Measurements from ENCODE around the gene DEFB118. TPM values are rescaled to one million over a fixed set of nuclear protein-coding genes. Genes with fewer than 3 reads are reported as not detected.
"Not testable (repeated sequence)": the region's sequence is repeated elsewhere in the genome, so short reads cannot be mapped to it uniquely, and the experiment has no call there.

The DEFB118 gene, protein sequence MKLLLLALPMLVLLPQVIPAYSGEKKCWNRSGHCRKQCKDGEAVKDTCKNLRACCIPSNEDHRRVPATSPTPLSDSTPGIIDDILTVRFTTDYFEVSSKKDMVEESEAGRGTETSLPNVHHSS
- not detected in 2 replicates for total RNA-seq (2014; rRNA removed; shearing (Covaris generic))

DNA sequence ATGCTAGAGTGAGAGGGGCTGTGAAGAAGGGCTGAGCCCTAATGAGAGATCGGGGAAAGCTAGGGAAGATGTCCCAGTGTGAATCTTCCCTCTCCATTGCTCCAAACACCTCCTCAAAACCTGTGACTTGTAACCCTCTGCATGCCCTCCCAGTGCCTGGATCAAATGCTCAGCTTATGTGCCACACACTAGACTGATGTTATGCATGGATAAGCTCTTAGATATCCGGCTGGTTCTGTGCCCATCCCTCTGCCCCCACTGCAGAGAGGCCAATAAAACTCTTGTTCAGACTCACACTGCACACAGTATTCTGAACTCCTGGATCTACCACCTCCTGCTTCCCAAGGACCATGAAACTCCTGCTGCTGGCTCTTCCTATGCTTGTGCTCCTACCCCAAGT, at the start of gene DEFB118:
TSS of gene DEFB118 (plus strand) at position 301 of the 400 bp plus-strand sequence. CDS start at position 351, 50 bp downstream.
- no peak for DNase-seq (ENCODE audit: low spot score)

DNA sequence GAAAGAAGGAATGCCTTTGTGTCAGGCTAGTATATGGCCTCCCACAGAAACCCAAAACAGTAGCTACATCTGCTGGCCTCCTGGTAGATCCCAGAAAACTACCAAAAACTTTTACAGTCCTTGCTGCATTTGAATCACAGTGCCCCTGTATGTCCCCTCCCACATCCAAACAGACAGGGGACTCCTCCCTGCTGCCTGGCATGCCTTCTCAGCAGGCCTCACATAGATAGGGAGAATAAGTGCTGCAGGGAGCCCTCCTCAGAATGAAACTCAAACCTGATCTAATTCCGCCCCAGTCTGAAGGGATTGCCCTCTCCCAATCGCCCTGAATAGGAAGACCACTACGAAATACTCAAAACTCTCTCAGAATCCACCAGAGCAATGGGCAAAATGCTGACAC, 45.9 kb upstream of the DEFB118 start:
- no peak for DNase-seq (ENCODE audit: low spot score)

DNA sequence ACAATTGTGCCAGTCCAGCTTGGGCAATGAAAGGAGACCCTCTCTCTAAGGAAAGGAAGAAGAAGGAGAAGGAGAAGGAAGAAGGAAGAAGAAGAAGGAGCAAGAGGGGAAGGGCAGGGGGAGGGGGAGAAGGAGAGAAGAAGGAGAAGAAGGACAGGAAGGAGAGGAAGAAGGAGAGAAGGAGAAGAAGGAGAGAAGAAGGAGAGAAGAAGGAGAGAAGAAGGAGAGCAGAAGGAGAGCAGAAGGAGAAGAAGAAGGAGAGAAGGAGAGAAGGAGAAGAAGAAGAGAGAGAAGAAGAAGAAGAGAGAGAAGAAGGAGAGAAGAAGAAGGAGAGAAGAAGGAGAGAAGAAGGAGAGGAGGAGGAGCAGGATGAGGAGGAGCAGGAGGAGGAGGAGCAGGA, 37.5 kb upstream of the DEFB118 start:
- DNase-seq (ENCODE audit: low spot score): no peak

DNA sequence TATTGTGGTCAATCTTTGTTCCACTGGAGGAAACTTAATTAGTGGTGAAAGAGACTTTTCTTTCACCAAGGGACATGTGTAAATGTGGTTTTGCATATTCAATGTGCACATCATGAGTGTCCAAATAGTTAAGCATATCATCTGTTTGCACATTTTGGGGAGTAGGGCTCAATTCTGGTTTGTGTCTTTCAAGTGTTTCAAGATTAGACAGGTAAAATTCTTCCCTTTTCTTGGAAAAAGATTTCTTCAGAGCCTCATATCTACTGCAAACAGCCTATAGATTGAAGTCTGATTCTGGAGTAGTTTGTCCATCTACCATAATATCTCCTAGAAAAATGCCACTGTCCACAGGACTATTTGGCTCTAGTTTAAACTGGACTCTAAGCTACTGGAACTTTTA, 26.9 kb upstream of the DEFB118 start:
- DNase-seq (ENCODE audit: low spot score): no peak

DNA sequence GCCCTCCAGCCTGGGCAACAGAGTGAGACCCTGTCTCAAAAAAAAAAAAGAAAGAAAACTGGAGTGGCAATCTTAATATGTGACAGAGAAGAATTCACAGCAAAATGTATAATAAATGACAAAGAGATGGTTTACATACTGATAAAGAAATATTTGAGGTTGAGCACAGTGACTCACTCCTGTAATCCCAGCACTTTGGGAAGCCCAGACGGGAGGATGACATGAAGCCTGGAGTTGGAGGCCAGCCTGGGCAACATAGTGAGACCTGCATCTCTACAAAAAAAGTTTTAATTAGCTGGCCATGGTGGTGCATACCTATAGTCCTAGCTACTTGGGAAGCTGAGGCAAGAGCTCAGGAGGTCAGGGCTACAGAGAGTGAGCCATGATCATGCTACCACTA, 12.4 kb upstream of the DEFB118 start:
- peak; percentile 27 for DNase-seq (ENCODE audit: low spot score)

DNA sequence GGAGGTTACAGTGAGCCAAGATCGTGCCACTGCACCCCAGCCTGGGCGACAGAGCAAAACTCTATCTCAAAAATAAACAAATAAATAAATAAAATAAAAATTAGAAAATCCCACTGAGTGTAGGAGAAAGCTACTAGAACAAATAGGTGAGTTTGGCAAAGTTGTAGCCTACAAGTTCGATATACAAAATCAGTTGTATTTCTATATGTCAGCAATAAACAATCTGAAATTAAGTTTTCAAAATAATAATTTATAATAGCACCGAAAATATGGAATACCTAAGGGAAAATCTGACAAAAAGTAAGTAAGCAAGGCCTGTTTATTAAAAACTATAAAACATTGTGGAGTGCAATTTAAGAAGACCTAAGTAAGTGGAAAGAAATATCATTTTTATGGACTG, 5.1 kb upstream of the DEFB118 start:
- DNase-seq (ENCODE audit: low spot score): no peak

DNA sequence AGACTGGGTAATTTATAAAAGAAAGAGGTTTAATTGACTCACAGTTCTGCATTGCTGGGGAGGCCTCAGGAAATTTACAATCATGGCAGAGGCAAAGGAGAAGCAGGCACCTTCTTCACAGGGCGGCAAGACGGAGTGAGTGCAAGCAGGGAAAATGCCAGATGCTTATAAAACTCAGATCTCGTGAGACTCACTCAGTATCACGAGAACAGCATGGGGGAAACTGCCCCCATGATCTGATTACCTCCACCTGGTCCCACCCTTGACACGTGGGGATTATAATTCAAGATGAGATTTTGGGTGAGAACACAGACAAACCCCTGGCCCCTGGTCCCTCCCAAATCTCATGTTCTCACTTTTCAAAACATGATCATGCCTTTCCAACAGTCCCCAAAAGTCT, 4.1 kb upstream of the DEFB118 start:
- not testable (repeated sequence) for DNase-seq (ENCODE audit: low spot score)

DNA sequence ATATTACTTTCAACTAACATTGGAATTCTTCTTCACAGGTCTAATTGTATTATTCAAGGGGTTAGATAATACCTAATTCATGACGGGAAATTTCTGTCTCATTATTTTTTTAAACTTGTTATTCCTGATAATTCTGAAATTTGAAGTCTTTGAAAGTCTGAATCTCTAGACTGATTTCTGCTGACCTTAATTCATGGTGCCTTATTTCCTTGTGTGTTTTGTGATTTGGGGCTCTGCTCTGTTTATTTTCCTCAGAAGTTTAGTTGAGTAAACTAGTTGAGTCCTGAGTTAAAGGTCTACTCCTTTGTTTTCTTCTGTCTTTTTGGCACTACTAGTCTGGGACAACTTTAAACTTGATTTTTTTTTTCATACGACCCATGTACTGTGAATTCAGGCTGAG, 5.9 kb downstream of the DEFB118 start:
- no peak for DNase-seq (ENCODE audit: low spot score)

DNA sequence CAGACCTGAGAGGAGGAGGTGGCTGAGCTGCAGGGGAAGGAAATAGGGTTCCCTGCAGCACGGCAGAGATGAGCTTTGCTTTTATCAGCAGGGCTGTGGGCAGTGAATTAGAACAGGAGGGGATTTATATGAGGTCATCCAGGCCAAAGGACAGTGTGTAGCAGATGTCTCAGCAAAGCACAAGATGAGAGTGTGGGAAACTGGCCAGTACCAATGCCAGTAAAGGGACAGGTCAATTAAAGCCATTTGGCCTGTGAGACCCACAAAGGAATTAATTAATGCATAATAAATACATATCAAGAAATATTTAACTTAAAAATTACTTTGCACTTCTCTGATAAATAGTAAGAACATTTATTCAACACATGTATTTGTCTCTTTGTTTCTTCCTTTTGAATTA, 22.1 kb downstream of the DEFB118 start, which contains the start of gene DEFB119:
TSS of gene DEFB119 (minus strand) at position 101 of the 400 bp plus-strand sequence. CDS start 107 bp downstream, outside the sequence.
- DNase-seq (ENCODE audit: low spot score): no peak

DNA sequence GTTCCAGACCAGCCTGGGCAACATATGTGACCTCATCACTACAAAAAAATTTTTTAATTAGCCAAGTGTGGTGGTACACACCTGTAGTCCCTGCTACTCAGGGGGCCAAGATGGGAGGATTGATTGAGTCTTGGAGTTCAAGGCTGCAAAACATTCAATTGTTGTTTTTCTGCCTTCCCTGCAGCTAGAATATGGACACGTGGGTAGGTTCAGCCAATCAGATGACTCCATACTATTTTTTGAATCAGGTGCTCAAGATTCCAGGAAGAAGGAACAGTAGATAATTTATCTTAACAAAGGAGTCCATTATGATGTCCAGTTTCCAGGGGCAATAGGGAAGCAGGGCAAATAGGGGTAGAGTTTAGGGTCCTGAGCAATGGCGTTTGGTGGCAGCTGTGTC, 24.4 kb downstream of the DEFB118 start:
- DNase-seq (ENCODE audit: low spot score): no peak

DNA sequence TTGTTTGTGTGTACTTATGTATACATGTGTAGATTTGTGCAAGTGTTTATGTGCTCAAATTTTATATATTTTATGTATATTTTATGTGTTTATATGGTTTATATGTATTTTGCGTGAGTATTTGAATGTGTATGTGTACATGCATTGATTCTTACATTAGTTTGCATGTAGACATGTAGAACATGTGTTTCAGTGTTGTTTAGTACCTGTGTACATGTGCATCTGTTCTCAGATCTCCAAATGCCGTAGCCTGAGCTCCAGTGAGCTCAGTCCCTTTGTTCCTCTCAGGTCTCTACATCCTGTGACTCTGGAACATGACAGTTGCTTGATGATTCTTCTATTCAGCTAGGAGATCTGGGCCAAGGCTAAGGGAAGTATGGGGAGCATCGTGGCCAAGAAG, 26.5 kb downstream of the DEFB118 start:
- no peak for DNase-seq (ENCODE audit: low spot score)

DNA sequence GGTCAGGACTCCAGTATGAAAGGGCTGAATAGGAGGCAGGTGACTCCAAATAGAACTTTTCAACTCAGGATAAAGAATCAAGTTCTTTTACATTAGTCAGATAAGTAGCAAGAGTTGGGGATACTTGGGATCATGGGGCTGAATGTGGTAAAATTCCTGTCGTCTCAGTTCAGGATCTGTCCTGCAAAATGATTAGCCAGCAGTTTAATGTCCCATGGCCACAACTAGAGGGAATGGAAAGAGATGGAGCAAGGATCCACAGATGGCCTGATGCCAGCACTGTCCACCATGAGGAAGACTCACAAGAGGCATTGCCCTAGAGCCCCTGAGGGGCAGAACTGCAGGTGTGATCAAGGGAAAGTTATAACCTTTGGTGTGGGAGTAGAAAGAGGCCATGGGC, 35.5 kb downstream of the DEFB118 start:
- DNase-seq (ENCODE audit: low spot score): no peak

DNA sequence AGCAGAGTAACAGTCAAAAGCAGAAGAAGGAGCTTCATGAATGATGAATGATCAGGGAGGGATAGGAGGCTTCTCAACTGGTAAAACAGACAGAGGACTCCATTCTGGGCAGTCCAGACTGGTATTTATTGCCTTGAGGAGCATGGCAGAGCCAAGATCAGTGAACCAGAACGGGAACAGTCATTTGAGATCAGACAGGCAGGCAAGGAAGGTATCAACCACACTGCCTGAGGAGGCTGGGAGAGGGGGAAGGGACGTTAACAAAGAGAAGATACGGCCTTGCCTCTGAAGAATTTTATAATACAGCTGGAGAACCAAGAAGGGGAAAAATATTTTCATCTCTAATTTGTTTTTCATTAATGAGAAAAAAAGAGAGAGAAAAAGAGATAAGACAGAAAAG, 37.7 kb downstream of the DEFB118 start, which contains the start of gene DEFB121:
TSS of gene DEFB121 (minus strand) at position 101 of the 400 bp plus-strand sequence. CDS start at position 38, 63 bp downstream.
- DNase-seq (ENCODE audit: low spot score): no peak

DNA sequence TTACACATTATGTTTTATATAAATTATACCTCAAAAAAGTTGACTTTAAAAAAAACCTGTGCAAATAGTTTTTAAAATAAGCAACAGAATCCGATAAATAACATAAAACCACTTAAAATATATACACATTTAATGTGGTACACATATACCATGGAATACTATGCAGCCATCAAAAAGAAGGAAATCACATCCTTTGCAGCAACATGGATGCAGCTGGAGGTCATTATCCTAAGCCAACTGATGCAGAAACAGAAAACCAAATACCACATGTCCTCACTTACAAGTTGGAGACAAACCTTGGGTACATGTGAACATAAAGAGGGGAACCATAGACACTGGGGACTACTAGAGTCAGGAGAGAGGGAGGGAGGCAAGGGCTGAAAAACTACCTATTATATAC, 41.6 kb downstream of the DEFB118 start:
- no peak for DNase-seq (ENCODE audit: low spot score)

DNA sequence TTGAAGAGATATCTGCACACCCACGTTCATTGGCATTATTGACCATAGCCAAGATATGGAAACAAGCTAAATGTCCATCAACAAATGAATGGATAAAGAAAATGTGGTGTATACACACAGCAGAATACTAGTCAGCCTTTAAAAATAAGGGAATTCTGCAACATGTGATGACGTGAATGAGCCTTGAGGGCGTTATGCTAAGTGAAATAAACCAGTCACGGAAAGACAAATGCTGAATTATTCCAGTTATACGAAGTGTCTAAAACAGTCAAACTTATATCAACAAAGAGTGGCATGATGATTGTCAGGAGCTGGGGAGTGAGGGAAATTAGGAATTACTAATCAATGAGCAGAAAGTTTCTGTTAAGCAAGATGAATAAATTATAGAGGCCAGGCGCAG, 46.0 kb downstream of the DEFB118 start:
- no peak for DNase-seq (ENCODE audit: low spot score)

DNA sequence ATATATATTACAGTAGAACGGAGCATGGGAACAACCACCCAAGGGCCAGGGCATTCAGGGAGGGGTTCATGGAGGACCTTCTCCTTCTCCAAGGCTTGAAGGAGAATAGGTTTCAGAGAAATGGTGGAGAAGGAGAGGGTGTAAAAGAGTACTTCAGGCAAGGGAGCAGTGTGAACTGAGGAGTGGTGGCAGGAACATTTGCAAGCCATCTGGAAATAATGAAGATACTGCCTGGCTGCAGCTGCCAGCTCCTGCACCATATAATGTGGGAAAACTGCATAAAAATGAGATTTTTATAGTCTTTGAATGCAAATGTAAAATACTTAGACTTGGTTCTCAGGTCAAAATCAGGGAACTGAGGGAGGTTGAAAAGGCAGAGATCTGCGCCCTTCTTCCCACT, 47.3 kb downstream of the DEFB118 start:
- DNase-seq (ENCODE audit: low spot score): no peak

DNA sequence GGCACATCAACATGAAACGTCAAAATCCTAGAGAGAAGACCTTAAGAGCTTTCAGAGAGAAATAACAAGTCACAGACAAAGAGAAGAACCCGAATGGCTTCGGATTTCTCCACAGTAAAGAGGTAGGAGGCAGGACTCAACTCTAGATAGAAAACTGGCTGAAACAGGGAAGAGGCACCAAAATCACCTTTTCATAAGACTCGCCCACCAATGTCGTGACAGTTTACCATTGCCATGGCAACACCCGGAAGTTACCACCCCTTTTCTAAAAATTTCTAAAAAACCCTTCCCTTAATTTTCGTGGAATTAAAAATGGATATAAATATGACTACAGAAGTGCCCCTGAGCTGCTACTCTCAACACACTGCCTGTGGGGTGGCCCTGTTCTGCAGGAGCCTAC, 49.9 kb downstream of the DEFB118 start:
- no peak for DNase-seq (ENCODE audit: low spot score)

Other genes starting within 250 kb of the DEFB118 start
- not detected in 2 replicates for gene DEFB115, start 110.9 kb upstream of the DEFB118 start, total RNA-seq (2014; rRNA removed; shearing (Covaris generic))
- not detected in 2 replicates for gene DEFB116, start 60.0 kb upstream of the DEFB118 start, total RNA-seq (2014; rRNA removed; shearing (Covaris generic))
- not detected in 2 replicates for gene DEFB119, start 22.0 kb downstream of the DEFB118 start, total RNA-seq (2014; rRNA removed; shearing (Covaris generic))
- not detected in 2 replicates for gene DEFB121, start 37.6 kb downstream of the DEFB118 start, total RNA-seq (2014; rRNA removed; shearing (Covaris generic))
- not detected in 2 replicates for gene DEFB123, start 72.0 kb downstream of the DEFB118 start, total RNA-seq (2014; rRNA removed; shearing (Covaris generic))
- not detected in 2 replicates for gene DEFB124, start 106.5 kb downstream of the DEFB118 start, total RNA-seq (2014; rRNA removed; shearing (Covaris generic))
- not detected in 2 replicates for gene REM1, start 106.7 kb downstream of the DEFB118 start, total RNA-seq (2014; rRNA removed; shearing (Covaris generic))
- 72.4 and 109 TPM in 2 replicates for gene HM13, start 145.8 kb downstream of the DEFB118 start, total RNA-seq (2014; rRNA removed; shearing (Covaris generic))
- gene ID1, start 236.7 kb downstream of the DEFB118 start, total RNA-seq (2014; rRNA removed; shearing (Covaris generic)): 410 and 489 TPM in 2 replicates

Measured in H4 (cell line).